HCT116 (cell line): ENCODE data around the gene KRT1. TPM values are rescaled to one million over a fixed set of nuclear protein-coding genes. Genes with fewer than 3 reads are reported as not detected.

Source experiments
- ATAC-seq: fragments of 200-7000 bp; cut with Tn5 transposase; 2 replicates; pipeline ENCODE4 v1.9.1; 2020; ENCODE audit warnings: mild to moderate bottlenecking, moderate library complexity
- BruUV-seq: library from RNA; stranded (reverse); fragments of 400-500 nt; replicated peaks from 2 replicates; lab custom pipeline; 2021; lab: Mats Ljungman, UMichigan
- CTCF ChIA-PET: fragments of 300-600 bp; sonication (Branson Sonifier 250); formaldehyde crosslinking; loops from one replicate; lab custom pipeline; 2021; ENCODE audit warnings: antibody characterized with exemption; lab: Charles Lee
- POLR2A ChIA-PET: fragments of 300-600, 350-600 bp; sonication (Branson Sonifier 250); formaldehyde crosslinking; loops from one replicate; lab custom pipeline; 2021; ENCODE audit warnings: antibody characterized with exemption; lab: Charles Lee
- RAD21 ChIA-PET, 2 experiments: fragments of 300-600 bp; sonication (Branson Sonifier 250); formaldehyde crosslinking; loops; one replicate each; lab custom pipeline; 2023; ENCODE audit warnings: low total read pairs in 2 of 2; ENCODE audit not compliant: uncharacterized antibody in 2 of 2, unreplicated experiment in 2 of 2, low non-redundant PET in 1 of 2; lab: Charles Lee
- DNase-seq: peaks from one replicate; pipeline ENCODE4 v3.0.0-alpha.2; 2010; ENCODE audit warnings: low read depth, low spot score
- H2AFZ ChIP-seq: fragments of 200-600 bp; shearing (Covaris generic), sonication (generic); 2 replicates; pipeline ENCODE4 v1.6.1; 2017; ENCODE audit warnings: low read depth, mixed run types, mixed read lengths, antibody characterized with exemption, low read length; ENCODE audit not compliant: poor library complexity, severe bottlenecking
- H3K27ac ChIP-seq: 2 replicates; pipeline ENCODE4 v1.5.1; 2012; ENCODE audit warnings: low read depth, low read length
- H3K27me3 ChIP-seq: fragments of 200-600 bp; sonication (generic); 2 replicates; pipeline ENCODE4 v1.6.1; 2016; ENCODE audit warnings: mixed run types, low read length, mixed read lengths; ENCODE audit not compliant: insufficient read depth
- H3K36me3 ChIP-seq, 2 experiments: fragments of 200-500 bp in 1 of 2; fragments of 200-600 bp in 1 of 2; sonication (Bioruptor generic) in 1 of 2; sonication (generic) in 1 of 2; 2 replicates each; pipeline versions ENCODE4 v1.5.1 to v1.6.1; 2014 to 2016; ENCODE audit warnings: low read length in 2 of 2, inconsistent platforms in 1 of 2, mixed read lengths in 1 of 2, mixed run types in 1 of 2; ENCODE audit not compliant: insufficient read depth in 2 of 2, control insufficient read depth in 1 of 2
- H3K4me1 ChIP-seq, 2 experiments: fragments of 200-600 bp in 1 of 2; sonication (generic) in 1 of 2; 2 replicates each; pipeline versions ENCODE4 v1.5.1 to v1.6.1; 2012 to 2017; ENCODE audit warnings: low read length in 2 of 2, inconsistent platforms in 1 of 2, mild to moderate bottlenecking in 1 of 2, mixed read lengths in 1 of 2, mixed run types in 1 of 2, moderate library complexity in 1 of 2; ENCODE audit not compliant: insufficient read depth in 2 of 2, control insufficient read depth in 1 of 2
- H3K4me2 ChIP-seq: fragments of 200-600 bp; sonication (generic); 2 replicates; pipeline ENCODE4 v1.6.1; 2017; ENCODE audit warnings: mixed run types, low read length, mixed read lengths
- H3K4me3 ChIP-seq, 2 experiments: fragments of 200-600 bp in 1 of 2; sonication (generic) in 1 of 2; replicated peaks in 1 of 2; 2 replicates each; pipeline ENCODE4 v1.5.1; 2011 to 2016; ENCODE audit warnings: low read length in 2 of 2, control low read depth in 1 of 2, low read depth in 1 of 2, mild to moderate bottlenecking in 1 of 2, mixed read lengths in 1 of 2, mixed run types in 1 of 2
- H3K79me2 ChIP-seq: fragments of 200-600 bp; sonication (generic); 2 replicates; pipeline ENCODE4 v1.6.1; 2017; ENCODE audit warnings: mild to moderate bottlenecking, mixed run types, low read length, moderate library complexity, mixed read lengths; ENCODE audit not compliant: insufficient read depth
- H3K9ac ChIP-seq: fragments of 200-600 bp; sonication (generic); 2 replicates; pipeline ENCODE4 v1.6.1; 2016; ENCODE audit warnings: low read length, mixed read lengths
- H3K9me2 ChIP-seq: fragments of 200-600 bp; sonication (generic), shearing (Covaris generic); 2 replicates; pipeline ENCODE4 v1.6.1; 2017; ENCODE audit warnings: mixed run types, mild to moderate bottlenecking, moderate library complexity; ENCODE audit not compliant: insufficient read depth
- H3K9me3 ChIP-seq, 2 experiments: fragments of 200-500 bp in 1 of 2; fragments of 200-600 bp in 1 of 2; sonication (Bioruptor generic) in 1 of 2; sonication (generic) in 1 of 2; 2 replicates each; pipeline ENCODE4 v1.6.1; 2014 to 2017; ENCODE audit warnings: low read length in 2 of 2, mixed read lengths in 2 of 2, inconsistent platforms in 1 of 2, low read depth in 1 of 2, mild to moderate bottlenecking in 1 of 2, mixed run types in 1 of 2, moderate library complexity in 1 of 2; ENCODE audit not compliant: control insufficient read depth in 1 of 2, insufficient read depth in 1 of 2
- H4K20me1 ChIP-seq: fragments of 200-600 bp; sonication (generic), shearing (Covaris generic); 2 replicates; pipeline ENCODE4 v1.6.1; 2017; ENCODE audit warnings: mixed run types, mild to moderate bottlenecking, moderate library complexity; ENCODE audit not compliant: insufficient read depth
- EZH2phosphoT487 ChIP-seq: fragments of 200-600 bp; IDR thresholded peaks from 2 replicates; pipeline ENCODE4 v1.6.1; 2018; ENCODE audit warnings: antibody characterized with exemption, borderline replicate concordance
- JUND ChIP-seq: IDR thresholded peaks from 2 replicates; pipeline ENCODE4 v1.6.1; 2012
- POLR2AphosphoS5 ChIP-seq: IDR thresholded peaks from 2 replicates; pipeline ENCODE4 v1.6.1; 2011; ENCODE audit warnings: mild to moderate bottlenecking, low read depth, low read length, moderate library complexity
- SRF ChIP-seq: IDR thresholded peaks from 2 replicates; pipeline ENCODE4 v1.6.1; 2012; ENCODE audit warnings: low read depth
- intact Hi-C: fragments of 100-400 bp; cut with micrococcal nuclease; formaldehyde crosslinking; loops from 2 replicates; pipeline ENCODE4 v1.10.0; 2022
- total RNA-seq: library from RNA; stranded (reverse); gene quantifications from one replicate; pipeline ENCODE4 v1.2.1, GENCODE V29; 2021; ENCODE audit not compliant: unreplicated experiment

Gene KRT1
- total RNA-seq, 1 experiment from 2014 or later = 0.20 TPM

GRCh38 chr12:52648012-52648550 is 32.1 kb downstream of the KRT1 start:
- Histone ChIP-seq H3K79me2 (no peaks in the 10 kb centered on the region), H3K27ac (no peak overlapping the region), H4K20me1 (no peaks in the 10 kb centered on the region), H3K4me3 (no peak overlapping the region), H3K27me3 (peaks cover 6% of the 10 kb centered on the region; the same call in 1 of the 2 replicates), H3K9ac (no peak overlapping the region), H3K36me3 (no peaks in the 10 kb centered on the region), H2AFZ (no peak overlapping the region), H3K4me1 (no peaks in the 10 kb centered on the region), H3K9me2 (no peaks in the 10 kb centered on the region), H3K9me3 (no peaks in the 10 kb centered on the region), H3K4me2 (no peak overlapping the region)
- intact Hi-C loops = no loop called here
- ATAC-seq = no peak
- TF ChIP-seq SRF = no peak
- RAD21 ChIA-PET = no interaction called here
- POLR2A ChIA-PET = no interaction called here
- CTCF ChIA-PET = no interaction called here
- no peak for DNase-seq
- no TSS peak for BruUV-seq

- intact Hi-C loops = no loop called here
- no peak overlapping the region for H3K9ac ChIP-seq
- CTCF ChIA-PET = no interaction called here
- no peak for DNase-seq
- H3K27me3 ChIP-seq = peaks cover 6% of the 10 kb centered on the region; the same call in 1 of the 2 replicates
- H2AFZ ChIP-seq = no peak overlapping the region
- no peaks in the 10 kb centered on the region for H4K20me1 ChIP-seq
- no peak overlapping the region for H3K27ac ChIP-seq
- H3K4me2 ChIP-seq = no peak overlapping the region
- POLR2A ChIA-PET = no interaction called here
- BruUV-seq = no TSS peak
- no peaks in the 10 kb centered on the region for H3K4me1 ChIP-seq
- H3K36me3 ChIP-seq = no peaks in the 10 kb centered on the region
- no peaks in the 10 kb centered on the region for H3K79me2 ChIP-seq
- H3K9me3 ChIP-seq = no peaks in the 10 kb centered on the region
- no peak for TF ChIP-seq EZH2phosphoT487
- no peak for TF ChIP-seq SRF
- no peak for TF ChIP-seq JUND
- TF ChIP-seq POLR2AphosphoS5 = no peak
- H3K4me3 ChIP-seq = no peak overlapping the region
- ATAC-seq = no peak
- RAD21 ChIA-PET = no interaction called here
- no peaks in the 10 kb centered on the region for H3K9me2 ChIP-seq
Measured at GRCh38 chr12:52647601-52648000, 32.6 kb downstream of the KRT1 start.
